Colonic mucosa (tissue), 4 donors: Measurements from ENCODE around the gene KIAA1217. TPM values are rescaled to one million over a fixed set of nuclear protein-coding genes. Genes with fewer than 3 reads are reported as not detected.

Experiments used
- DNase-seq: peaks from one replicate; pipeline ENCODE4 v3.0.0-alpha.2; 2020
- H3K27ac ChIP-seq: fragments of 200-600 bp; one replicate; pipeline ENCODE4 v1.8.0; 2021
- H3K27me3 ChIP-seq: fragments of 200-600 bp; one replicate; pipeline ENCODE4 v1.8.0; 2021
- H3K36me3 ChIP-seq: fragments of 200-600 bp; one replicate; pipeline ENCODE4 v1.8.0; 2021
- H3K4me1 ChIP-seq: fragments of 200-600 bp; one replicate; pipeline ENCODE4 v1.8.0; 2021; ENCODE audit warnings: mild to moderate bottlenecking
- H3K4me3 ChIP-seq: fragments of 200-600 bp; one replicate; pipeline ENCODE4 v1.8.0; 2021
- H3K9ac ChIP-seq, 2 donors: one replicate each; pipeline ENCODE4 v1.7.0; 2013; ENCODE audit warnings: control low read depth in 2 of 2, low read depth in 2 of 2, low read length in 2 of 2
- H3K9me3 ChIP-seq: fragments of 200-600 bp; one replicate; pipeline ENCODE4 v1.8.0; 2021
- CTCF ChIP-seq: fragments of 200-600 bp; IDR thresholded peaks from one replicate; pipeline ENCODE4 v1.8.0; 2022; ENCODE audit warnings: antibody characterized with exemption, mild to moderate bottlenecking
- intact Hi-C: fragments of 100-400 bp; cut with DNase I; formaldehyde crosslinking; loops from one replicate; pipeline ENCODE4 v1.14.1; 2022
- total RNA-seq, 2 donors: library from RNA; stranded (reverse); fragmentation: NEBNext Ultra II Directional in 1 of 2; extraction: Animal tissue kit (Norgen Biotek cat#: 25700) in 1 of 2; gene quantifications; one replicate each; pipeline ENCODE4 v1.2.1, GENCODE V29; 2021
- donor health status: healthy.
- donor health status: DM: no; HTN: no; CAD: no.
- donor health status: DM: no; HTN: no; CAD: no.

KIAA1217 gene
- total RNA-seq, 2 donors from 2014 or later = 34.2 to 61.2 TPM

- no peak overlapping the region for H3K9ac ChIP-seq
- no peaks in the 10 kb centered on the region for H3K36me3 ChIP-seq
- TF ChIP-seq CTCF = no peak
- no peaks in the 10 kb centered on the region for H3K9me3 ChIP-seq
- H3K27ac ChIP-seq = no peak overlapping the region
- H3K4me3 ChIP-seq = no peak overlapping the region
- intact Hi-C loops = no loop called here
- no peak for DNase-seq
- no peaks in the 10 kb centered on the region for H3K4me1 ChIP-seq
- H3K27me3 ChIP-seq = no peaks in the 10 kb centered on the region
Measured at GRCh38 chr10:24524314-24524713, 315.4 kb downstream of the KIAA1217 start.

GRCh38 chr10:24526085-24526649 lies 317.2 kb downstream of the KIAA1217 start:
- Histone ChIP-seq H3K27ac (no peak overlapping the region), H3K36me3 (no peaks in the 10 kb centered on the region), H3K27me3 (no peaks in the 10 kb centered on the region), H3K9ac (no peak overlapping the region), H3K9me3 (no peaks in the 10 kb centered on the region), H3K4me1 (no peaks in the 10 kb centered on the region), H3K4me3 (no peak overlapping the region)
- intact Hi-C loops = no loop called here
- no peak for DNase-seq
- no peak for TF ChIP-seq CTCF

GRCh38 chr10:24528946-24529345 lies 320.0 kb downstream of the KIAA1217 start:
- Histone ChIP-seq H3K27me3 (no peaks in the 10 kb centered on the region), H3K36me3 (peaks cover 8% of the 10 kb centered on the region), H3K27ac (no peak overlapping the region), H3K4me3 (no peak overlapping the region), H3K9me3 (no peaks in the 10 kb centered on the region), H3K4me1 (no peaks in the 10 kb centered on the region), H3K9ac (no peak overlapping the region)
- intact Hi-C loops = no loop called here
- no peak for DNase-seq
- no peak for TF ChIP-seq CTCF

GRCh38 chr10:24531439-24531838 lies 322.5 kb downstream of the KIAA1217 start:
- peaks cover 8% of the 10 kb centered on the region for H3K36me3 ChIP-seq
- intact Hi-C loops = no loop called here

GRCh38 chr10:24533981-24534380 lies 325.0 kb downstream of the KIAA1217 start:
- Histone ChIP-seq H3K9ac (no peak overlapping the region), H3K27me3 (no peaks in the 10 kb centered on the region), H3K36me3 (peaks cover 8% of the 10 kb centered on the region), H3K4me3 (no peak overlapping the region), H3K4me1 (no peaks in the 10 kb centered on the region), H3K9me3 (no peaks in the 10 kb centered on the region), H3K27ac (no peak overlapping the region)
- DNase-seq = no peak
- TF ChIP-seq CTCF = no peak
- intact Hi-C loops = no loop called here

More at GRCh38 chr10:24531439-24531838, 322.5 kb downstream of the KIAA1217 start:
- no peak for TF ChIP-seq CTCF
- no peaks in the 10 kb centered on the region for H3K27me3 ChIP-seq
- no peak overlapping the region for H3K27ac ChIP-seq
- H3K4me3 ChIP-seq = no peak overlapping the region
- DNase-seq = no peak
- H3K9ac ChIP-seq = no peak overlapping the region
- H3K9me3 ChIP-seq = no peaks in the 10 kb centered on the region
- H3K4me1 ChIP-seq = no peaks in the 10 kb centered on the region
